CD4-positive, alpha-beta T cell treated with Interleukin-10 for 1 hour (primary cell): ENCODE data around the gene BCL2L12.

Experiments used
- DNase-seq: peaks from one replicate; pipeline ENCODE4 v3.0.0-alpha.2; 2020

BCL2L12 gene

DNA sequence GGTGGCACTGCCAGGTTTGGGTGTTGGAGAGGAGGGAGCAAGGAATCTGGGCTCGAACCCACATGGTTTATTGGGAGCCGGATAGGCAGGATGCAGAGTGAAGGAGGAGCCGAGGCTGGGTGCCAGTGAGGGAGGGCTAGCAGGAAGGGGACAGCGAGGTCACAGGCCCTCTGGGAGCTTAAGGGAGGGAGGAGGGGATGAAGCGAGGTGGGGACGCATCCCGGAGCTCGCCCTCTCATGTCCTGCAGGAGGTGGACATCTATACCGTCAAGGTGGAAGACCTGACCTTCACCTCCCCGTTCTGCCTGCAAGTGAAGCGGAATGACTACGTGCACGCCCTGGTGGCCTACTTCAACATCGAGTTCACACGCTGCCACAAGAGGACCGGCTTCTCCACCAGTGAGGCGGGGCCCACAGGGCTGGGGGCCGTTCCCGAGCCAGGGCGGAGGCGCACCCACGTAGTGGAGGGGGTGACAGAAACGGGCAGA, 20.2 kb downstream of the BCL2L12 start:
- DNase-seq, result no peak

DNA sequence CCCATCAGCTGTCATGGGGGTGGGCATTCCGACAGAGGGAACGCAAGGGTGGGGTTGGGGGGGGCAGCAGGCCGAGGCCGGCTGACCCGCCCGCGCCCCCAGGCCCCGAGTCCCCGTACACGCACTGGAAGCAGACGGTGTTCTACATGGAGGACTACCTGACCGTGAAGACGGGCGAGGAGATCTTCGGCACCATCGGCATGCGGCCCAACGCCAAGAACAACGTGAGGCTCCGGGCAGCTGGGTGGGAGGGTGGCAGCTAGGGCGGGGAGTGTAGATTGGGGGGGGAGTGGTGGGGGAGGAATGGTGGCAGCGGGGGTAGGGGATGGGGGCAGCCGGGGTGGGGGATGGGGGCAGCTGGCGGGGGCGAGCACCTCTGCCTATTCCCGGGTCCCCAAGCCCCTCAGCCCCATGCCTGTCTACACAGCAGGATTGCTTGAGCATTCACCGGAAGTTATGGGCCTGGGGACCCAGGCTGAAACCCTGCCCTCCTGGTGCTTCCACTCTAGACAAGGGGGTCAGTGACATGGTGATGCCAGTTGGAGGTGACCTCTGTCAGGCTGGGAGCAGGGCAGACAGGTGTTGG, 20.9 kb downstream of the BCL2L12 start:
- no peak for DNase-seq

- DNase-seq, result no peak
Observed at GRCh38 chr19:49687150-49687549, 21.4 kb downstream of the BCL2L12 start.

DNA sequence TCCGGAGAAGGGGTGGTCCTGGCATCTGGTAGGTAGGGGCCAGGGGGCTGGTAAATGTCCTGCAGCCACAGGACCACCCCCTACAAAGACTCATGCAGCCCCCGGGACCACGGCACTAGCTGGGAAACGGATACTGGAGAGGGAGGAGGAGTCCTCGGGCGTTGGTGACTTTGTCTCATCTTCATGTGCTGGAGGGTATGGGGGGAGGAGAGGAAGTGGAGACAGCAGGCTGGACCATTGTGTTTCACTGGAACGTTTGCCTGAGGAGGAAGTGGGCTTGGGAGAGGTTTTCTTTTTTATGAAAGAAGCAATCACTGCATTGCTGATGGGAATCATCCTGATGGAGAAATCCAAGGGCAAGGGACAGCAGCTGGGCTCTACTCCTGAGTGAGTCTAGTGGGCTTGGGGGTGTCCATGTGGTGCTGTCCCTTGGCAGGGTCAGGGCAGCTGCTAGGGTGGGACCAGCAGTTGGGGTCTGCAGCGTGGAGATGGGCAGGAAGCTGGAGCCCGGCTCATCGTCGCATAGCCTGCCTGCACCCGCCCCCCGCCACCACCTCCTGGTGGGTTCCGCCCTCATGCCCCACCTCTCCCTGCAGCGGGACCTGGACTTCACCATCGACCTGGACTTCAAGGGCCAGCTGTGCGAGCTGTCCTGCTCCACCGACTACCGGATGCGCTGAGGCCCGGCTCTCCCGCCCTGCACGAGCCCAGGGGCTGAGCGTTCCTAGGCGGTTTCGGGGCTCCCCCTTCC, 22.0 kb downstream of the BCL2L12 start:
- DNase-seq, result no peak

DNA sequence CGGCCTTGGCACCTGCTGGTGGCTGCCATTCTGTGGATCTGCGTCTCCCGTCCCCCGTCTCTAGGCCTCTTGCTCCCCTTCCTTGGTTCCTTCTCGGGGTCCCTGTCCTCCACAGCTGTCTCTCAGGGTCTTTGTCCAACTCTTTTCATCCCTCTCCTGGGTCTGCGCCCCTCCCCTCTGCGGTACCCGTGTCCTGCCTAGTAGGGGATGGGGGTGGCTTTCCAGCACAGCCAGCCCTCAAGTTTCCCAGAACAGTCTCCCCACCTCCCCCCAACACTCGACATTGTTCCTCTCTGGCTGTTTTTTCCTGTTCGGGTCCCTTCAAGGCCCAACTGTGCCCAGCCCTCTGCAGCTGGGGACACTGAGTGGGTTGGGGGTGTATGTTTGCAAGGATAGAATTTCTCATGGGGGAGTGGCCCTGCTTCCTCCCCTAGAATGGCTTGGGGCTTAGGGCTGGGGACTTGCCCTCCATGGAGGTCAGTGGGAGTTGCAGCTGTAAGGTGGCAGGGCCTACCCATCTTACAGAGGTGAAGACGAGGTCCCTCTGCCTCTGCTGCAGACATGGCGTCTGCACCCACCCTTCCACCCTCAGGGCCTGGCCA, 22.9 kb downstream of the BCL2L12 start:
- DNase-seq, result no peak

GRCh38 chr19:49689133-49690078, 23.7 kb downstream of the BCL2L12 start, which contains the start of gene ADM5:
Gene ADM5 (plus strand): TSS chr19:49689594. CDS start chr19:49689838, 244 bp downstream.
- peak; percentile 44 for DNase-seq

GRCh38 chr19:49690079-49690655, 24.4 kb downstream of the BCL2L12 start:
- DNase-seq, result no peak

DNA sequence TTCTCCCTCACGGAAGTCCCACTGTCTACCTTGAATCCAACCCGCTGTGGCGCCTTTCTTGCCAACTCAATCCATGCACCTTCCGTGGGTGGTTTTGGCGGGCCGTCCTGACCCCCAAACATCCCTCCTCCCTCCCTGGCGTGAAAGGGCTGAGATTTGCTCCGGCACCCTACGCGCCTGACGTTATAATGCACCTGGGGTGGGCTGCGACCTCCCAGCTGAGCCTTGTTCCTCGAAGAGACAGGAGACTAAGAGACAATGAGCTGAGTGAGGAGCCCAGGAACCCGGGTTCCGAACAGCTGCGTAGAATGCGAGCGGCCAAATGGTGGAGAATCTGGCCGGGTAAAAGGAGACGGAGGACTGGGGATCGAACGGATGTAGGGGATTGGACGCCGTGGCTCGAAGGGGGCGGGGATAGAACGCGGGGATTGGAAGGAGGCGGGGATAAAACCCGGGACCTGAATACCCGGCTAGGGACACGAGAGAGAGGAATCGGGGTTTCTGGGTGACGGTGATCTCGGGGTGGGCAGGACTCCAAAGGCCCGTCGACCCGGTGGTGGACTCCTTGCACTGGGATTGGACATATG, 25.0 kb downstream of the BCL2L12 start, which contains the start of gene CPT1C:
CPT1C (plus strand) TSS at position 461 of the 587 bp plus-strand sequence. CDS start 1,137 bp downstream, outside the sequence.
- DNase-seq, result peak; percentile 69

DNA sequence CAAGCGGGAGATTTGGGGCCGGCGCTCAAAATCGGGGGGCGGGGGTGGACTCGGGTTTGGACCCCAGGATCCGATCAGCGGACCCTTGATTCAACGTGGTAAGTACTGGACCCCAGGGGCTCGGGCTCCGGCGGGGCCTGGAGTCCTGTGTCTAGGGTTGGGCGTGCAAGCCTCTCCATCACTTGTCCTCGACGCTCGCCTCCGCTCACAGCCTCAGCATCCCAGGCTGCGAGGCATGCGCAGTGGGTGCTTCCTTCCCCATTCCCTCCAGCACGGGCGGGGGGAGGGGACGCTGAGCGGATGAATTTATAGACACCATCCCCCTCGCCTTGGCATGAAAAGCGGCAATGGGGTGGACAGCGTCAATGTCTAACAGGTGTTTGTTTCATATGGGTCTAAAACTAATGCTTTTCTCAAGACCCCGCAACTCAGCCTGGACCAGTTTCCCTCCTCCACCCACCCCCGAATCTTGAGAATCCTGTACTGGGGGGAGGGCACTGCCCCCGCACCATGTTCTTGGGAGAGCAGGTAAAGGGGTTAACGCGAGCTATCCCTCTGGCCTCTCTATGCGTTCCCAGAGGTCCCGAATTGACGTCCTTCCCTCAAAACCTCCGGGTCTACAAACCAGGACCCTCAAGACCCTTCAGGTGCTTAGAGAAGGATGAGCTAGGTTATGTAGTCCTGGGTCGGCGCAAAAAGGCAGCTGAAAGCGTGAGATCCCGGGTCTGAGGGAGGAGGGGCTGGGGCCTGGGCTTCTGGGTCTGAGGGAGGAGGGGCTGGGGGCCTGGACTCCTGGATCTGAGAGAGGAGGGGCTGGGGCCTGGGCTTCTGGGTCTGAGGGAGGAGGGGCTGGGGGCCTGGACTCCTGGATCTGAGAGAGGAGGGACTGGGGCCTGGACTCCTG, 25.8 kb downstream of the BCL2L12 start:
- DNase-seq, result peak; percentile 32

GRCh38 chr19:49692147-49692506, 26.4 kb downstream of the BCL2L12 start:
- no peak for DNase-seq

- DNase-seq, result no peak
Observed at GRCh38 chr19:49696115-49696514, 30.4 kb downstream of the BCL2L12 start.

- DNase-seq, result no peak
Observed at GRCh38 chr19:49696865-49697264, 31.1 kb downstream of the BCL2L12 start.

DNA sequence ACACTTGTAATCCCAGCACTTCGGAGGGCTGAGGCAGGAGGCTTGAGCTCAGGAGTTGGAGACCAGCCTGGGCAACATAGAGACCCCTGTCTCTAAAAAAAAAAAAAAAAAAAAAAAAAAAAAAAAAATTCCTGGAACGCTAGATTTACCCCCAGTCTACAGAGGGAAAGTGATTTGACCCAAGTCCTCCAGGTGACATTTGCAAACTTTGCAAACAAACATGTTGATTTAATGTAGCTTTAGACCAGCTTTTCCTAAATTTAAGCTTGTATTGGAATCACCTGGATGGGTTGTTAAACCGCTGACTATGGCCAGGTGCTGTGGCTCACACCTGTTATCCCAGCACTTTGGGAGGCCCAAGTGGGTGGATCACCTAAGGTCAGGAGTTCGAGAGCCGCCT, 33.6 kb downstream of the BCL2L12 start:
- DNase-seq, result no peak

DNA sequence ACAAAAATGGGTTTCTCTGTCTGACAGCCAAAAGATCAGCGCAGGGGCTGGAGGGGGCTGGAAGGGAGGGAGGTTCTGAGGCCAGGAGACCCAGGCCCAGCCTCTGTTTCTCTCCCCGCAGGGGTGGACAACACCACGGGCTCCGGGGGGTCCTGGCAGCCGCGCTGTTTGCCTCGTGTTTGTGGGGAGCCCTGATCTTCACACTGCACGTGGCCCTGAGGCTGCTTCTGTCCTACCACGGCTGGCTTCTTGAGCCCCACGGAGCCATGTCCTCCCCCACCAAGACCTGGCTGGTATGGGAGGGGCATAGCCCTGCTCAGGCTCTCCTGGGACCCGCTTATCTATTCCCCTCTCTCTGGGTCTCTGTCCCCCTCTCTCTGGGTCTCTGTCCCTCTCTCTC, 34.8 kb downstream of the BCL2L12 start:
- no peak for DNase-seq

GRCh38 chr19:49701271-49701786, 35.6 kb downstream of the BCL2L12 start:
- no peak for DNase-seq

DNA sequence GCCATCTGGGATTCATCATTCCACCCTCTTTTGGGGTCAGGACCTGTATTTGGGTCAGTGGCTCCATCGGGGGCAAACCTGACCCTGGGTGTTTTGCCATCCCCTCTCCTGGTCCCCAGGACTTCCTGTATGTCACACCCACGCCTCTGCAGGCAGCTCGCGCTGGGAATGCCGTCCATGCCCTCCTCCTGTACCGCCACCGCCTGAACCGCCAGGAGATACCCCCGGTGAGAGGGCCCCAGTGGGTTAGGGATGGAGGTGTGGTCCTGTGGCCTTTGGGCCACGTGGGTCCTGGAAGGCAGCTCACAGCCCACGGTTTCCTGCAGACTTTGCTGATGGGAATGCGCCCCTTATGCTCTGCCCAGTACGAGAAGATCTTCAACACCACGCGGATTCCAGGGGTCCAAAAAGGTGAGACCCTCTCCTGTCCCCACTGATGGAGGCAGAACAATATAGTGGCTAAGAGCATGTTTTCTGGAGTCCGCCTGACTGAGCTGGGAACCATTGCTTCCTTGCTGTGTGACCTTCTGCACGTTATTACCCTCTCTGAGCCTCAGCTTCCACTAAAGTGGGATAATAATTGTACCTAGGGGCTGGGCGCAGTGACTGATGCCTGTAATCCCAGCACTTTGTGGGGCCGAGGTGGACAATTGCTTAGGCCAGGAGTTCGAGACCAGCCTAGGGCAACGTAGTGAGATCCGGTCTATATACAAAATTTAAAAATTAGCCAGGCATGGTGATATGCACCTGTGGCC, 39.3 kb downstream of the BCL2L12 start:
- no peak for DNase-seq

GRCh38 chr19:49705919-49706318, 40.2 kb downstream of the BCL2L12 start:
- DNase-seq, result no peak

DNA sequence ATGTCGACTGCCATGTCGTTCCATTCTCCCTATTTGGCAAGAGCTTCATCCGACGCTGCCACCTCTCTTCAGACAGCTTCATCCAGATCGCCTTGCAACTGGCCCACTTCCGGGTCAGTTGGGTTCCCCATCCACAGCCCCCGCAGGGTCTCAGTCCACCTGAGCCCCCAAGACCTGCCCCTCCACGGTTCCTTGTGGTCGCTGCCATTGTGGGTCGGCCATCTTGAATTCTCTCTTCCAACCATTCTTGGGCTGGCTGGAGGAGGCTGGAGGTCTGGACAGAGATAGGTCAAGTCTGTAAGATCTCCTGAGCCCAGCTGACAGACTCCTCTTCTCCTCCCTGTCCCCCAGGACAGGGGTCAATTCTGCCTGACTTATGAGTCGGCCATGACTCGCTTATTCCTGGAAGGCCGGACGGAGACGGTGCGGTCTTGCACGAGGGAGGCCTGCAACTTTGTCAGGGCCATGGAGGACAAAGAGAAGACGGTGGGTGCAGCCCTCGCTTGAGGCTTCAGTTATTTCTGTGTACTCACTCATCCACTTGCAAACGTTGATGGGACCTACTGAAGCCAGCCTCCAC, 44.7 kb downstream of the BCL2L12 start:
- DNase-seq, result no peak

DNA sequence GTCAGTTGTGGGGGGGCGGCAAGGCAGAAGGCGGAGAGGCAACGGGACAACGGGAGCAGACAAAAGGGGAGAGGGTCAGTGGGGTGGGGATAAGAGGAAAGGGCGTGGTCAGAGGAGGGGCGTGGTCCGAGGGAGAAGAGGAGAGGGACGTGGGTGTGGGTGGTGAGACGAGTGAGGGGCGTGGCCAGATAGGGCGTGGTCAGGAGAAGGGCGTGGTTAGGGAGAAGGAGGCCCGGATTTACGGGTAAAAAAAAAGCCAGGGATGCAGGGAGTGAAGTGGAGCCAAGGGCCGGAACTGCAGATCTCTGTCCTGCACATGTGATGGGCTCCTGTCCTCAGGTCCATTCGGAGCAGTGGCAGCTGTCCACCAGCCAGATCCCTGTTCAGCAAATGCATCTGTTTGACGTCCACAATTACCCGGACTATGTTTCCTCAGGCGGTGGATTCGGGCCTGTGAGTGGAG, 46.7 kb downstream of the BCL2L12 start:
- DNase-seq, result no peak
